HUDEP-2 (cell line): ENCODE results near the gene GNA15.
"Not testable (repeated sequence)": the region's sequence is repeated elsewhere in the genome, so short reads cannot be mapped to it uniquely, and the experiment has no call there.

Experiments used
- DNase-seq, 76 experiments: peaks; one replicate each; lab custom pipeline; 2025; ENCODE audit not compliant: unreplicated experiment in 76 of 76; lab: John Stamatoyannopoulos, UW

Gene GNA15

DNA sequence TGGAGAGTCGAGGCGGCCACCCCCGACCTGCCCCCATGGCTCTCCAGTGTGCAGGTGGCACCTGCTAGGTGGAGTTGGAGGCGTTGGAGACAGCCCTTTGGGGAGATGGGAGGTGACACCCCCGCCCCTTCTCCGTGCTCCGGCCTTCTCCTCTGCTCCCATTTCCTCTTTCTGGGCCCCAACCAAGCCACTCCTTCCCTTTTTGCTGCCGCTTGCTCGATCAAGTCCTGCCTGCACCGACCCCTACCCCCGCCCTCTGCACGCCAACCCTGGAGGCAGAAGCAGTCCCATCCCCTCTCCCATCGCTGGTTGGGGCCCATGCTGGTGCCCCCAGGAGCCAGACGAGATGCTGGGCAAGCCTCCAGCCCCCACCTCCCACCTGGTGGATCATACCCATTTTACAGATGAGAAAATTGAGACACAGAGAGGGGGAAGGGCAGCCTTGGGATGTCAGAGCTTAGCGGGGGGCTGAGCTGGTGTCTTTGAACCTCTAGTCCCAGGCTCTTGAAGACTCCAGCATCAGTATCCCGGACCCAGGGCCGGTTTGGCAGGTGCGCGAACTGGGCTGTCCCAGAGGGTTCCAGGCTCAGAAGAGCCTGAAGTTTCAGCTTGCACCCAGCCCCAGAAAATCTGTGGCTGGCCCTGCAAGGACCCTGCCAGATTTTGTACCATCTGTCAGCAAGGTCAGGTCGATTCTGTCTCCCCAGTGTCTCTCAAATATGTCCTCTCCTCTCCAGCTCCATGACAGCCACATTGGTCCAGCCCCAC lies 10.3 kb downstream of the GNA15 start:
- DNase-seq: no peak

DNA sequence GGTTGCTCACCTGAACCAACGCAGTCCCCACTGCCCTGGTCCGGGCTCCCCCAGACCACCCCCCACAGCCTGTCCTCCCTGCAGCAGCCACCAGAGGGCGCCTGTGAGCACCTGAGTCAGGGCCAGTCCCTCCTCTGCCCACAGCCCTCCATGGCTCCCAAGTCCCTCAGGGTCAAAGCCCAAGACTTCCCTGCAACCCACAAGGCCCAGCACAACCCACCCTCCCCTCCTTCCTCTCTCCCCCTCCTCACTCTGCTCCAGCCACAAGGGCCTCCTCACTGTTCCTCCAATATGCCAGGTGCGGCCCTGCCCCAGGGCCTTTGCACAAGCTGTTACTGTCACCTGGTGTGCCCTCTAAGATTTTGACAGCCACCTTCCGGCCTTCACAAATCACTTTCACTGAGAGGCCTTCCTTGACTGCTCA lies 10.9 kb downstream of the GNA15 start:
- DNase-seq: peak in 49 of 76 experiments; percentile 11 to 74 (median 45)

DNA sequence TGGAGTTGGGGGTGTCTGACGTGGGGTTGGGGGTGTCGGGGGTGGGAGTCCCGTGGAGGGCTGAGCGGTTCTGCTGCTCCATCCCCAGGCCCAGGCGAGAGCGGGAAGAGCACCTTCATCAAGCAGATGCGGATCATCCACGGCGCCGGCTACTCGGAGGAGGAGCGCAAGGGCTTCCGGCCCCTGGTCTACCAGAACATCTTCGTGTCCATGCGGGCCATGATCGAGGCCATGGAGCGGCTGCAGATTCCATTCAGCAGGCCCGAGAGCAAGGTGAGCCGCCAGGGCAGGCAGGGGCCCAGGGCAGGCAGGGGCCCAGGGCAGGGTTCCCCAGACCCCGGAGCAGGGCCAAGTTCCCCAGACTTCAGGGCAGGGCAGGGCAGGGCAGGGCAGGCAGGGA lies 12.7 kb downstream of the GNA15 start:
- DNase-seq: no peak

DNA sequence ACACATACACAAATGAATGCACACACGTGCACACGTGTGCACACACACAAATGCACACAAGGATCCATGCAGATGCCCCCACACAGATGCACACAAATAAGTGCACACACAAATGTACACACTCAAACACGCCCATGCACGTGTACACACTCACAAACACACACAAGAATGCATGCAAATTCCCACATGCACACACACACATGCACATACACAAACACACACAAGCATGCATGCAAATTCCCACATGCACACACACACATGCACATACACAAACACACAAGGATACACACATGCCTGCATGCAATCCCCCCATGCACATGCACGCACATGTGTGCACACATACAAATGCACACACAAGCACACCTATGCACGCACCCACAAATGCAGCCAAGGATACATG lies 13.3 kb downstream of the GNA15 start:
- no peak for DNase-seq

DNA sequence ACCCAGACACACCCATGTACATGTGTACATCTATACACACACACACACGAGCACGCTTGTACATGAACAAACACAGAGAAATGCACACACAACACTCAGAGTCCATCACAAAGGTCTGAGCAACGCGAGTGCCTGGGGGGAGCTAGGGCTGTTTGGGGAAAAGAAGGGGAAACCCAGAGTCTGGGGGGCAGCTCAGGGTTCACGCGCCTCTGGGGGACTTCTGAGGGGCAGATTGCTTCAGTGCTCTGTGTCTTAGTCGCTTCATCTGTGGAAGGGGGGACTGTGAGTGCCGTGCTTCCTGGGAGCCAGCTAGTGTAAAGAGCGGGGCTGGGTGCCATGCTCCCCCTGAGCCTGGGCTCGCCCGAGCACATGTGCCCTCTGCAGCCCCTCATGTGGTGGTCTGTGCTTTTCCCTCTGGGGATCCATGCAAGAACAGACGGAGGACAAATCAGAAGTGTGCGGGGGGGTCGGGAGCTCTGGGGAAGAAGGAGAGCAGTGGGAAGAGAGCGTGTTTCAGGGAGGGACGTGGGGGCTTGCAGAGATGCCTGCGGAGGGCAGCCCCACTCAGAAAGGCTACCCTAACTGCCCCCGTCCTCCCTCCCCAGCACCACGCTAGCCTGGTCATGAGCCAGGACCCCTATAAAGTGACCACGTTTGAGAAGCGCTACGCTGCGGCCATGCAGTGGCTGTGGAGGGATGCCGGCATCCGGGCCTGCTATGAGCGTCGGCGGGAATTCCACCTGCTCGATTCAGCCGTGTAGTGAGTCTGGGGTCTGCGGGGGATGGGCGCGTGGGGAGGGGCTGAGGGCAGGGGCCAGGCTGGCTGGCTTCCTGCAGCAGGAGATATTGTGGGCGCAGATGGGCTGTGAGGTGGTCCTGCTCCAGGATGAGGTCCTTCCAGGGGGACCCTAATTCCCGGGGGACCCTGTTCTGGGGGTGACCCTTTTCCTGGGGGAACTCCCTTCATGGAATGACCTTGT lies 14.0 kb downstream of the GNA15 start:
- DNase-seq: no peak

GRCh38 chr19:3150739-3151329 lies 15.0 kb downstream of the GNA15 start:
- DNase-seq: no peak

DNA sequence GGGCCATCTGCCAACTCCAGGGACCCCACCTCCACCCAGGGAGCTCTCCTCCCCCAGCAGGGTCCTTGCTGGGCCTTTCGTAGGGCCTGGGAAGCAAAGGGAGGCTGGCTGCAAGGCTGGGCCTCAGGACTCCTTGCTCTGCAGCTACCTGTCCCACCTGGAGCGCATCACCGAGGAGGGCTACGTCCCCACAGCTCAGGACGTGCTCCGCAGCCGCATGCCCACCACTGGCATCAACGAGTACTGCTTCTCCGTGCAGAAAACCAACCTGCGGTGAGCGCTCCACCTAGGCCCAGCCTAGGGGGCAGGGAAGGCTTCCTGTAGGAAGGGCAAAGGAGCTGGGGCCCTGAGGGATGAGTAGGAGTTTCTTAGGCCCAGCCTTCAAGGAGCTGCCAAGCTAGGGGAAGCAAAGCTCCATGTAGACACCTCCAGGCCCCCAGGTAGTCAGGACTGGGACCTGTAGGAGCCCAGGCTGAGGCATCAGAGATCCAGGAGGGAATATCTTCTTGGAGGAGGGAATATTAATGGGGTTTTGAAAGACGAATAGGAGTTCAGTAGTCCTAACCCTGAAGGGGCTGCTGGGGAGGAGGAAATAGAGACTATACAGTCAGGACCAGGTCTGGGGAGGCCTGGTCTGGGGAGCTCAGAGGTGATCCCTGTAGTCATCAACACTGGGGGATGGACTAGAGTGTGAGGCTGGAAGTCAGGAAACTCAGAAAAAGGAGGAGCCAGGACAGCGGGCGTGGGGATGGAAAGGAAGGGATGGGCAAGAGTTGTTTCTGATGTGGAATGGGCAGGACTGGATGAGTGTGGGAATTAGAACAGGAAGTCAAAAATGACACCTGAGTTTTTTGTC lies 16.0 kb downstream of the GNA15 start:
- no peak for DNase-seq

- DNase-seq: no peak
Measured at GRCh38 chr19:3152419-3152780, 16.6 kb downstream of the GNA15 start.

DNA sequence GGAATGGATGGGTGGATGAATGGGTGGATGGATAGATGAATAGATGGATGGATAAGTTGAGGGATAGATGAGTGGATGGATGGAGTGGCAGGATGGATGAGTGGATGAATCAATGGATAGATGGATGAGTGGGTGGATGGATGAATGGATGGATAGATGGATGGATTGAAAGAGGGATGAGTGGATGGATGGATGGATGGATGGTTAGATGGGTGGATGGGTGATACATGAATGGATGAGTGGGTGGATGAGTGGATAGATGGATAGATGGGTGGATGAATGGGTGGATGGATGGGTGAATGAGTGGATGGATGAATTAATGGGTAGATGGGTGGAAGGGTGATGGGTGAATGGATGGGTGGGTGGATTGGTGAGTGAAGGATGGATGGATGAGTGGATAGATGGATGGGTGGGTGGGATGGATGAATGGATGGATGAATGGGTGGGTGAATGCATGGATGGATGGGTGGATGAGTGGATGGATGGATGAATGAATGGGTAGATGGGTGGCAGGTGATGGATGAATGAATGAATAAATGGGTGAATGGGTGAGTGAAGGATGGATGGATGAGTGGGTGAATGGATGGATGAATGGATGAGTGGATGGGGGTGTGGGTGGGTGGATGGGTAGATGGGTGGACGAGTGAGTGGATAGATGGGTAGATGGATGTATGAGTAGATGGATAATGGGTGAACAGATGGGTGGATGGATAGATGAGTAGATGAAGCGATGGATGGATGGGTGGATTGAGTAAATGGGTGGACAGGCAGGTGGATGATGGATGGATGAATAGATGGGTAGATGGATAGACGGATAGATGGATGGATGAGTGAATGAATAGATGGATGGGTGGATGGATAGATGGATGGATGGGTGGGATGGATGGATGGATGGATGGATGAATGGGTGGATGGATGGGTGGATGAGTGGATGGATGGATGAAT lies 17.7 kb downstream of the GNA15 start:
- DNase-seq: no peak

- DNase-seq: not testable (repeated sequence)
Measured at GRCh38 chr19:3154447-3154846, 18.6 kb downstream of the GNA15 start.

DNA sequence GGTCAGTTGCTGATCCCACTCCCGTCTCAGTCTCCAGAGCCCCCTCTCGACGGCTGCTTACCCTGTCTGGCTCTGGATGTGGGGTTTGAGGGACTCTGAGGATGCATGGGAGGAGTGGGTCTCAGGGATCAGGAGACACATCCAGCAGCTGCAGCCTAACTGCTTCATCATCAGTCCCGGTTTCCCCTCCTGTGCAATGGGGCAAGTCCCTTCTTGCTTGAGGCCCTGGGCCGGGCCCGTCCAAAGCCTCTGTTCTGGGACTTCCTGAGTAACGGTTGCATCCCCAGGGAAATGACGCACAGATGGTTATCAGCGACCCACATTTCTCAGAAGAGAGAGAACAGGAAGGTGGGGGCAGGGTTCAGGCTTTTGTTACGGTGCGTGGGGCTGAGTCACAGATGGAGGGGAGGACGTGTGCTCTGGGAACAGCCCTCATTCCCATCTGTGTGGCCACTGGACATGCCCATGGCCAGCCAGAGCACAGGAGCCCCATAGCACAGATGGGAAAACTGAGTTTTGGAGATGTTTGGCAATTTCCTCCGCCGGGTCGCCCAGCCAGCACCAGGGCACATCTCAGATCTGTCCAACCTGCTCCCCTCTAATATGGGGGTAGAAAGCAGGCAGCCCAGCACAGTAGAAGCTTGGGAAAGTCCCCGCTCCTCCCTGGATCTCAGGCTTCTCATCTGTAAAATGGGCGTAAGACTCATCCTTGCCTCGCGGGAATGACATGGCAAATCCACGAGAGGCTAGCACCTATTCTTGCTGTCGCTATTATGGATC lies 19.3 kb downstream of the GNA15 start:
- DNase-seq: peak in 66 of 76 experiments; percentile 26 to 87 (median 68)

- DNase-seq: no peak
Measured at GRCh38 chr19:3157096-3157845, 21.4 kb downstream of the GNA15 start.

GRCh38 chr19:3159565-3159964 lies 23.7 kb downstream of the GNA15 start:
- no peak for DNase-seq

GRCh38 chr19:3160219-3160618 lies 24.4 kb downstream of the GNA15 start:
- no peak for DNase-seq

DNA sequence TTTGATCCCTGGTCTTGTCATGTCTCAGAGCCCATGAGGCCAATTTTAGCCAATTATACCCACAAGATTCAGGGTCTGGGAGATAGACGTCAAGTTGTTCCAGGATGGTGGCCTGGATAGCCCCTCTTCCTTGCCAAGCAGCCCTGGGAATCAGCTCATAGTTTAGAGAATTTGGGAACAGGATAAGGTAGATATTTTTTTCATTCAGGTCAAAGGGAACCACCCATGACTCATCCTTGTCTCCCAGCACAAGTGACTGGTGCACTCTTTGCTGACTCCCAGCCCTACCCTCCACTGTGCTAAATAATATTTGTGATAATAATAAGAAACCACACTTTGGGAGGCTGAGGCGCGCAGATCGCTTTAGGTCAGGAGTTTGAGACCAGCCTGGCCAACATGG lies 25.6 kb downstream of the GNA15 start:
- DNase-seq: no peak

DNA sequence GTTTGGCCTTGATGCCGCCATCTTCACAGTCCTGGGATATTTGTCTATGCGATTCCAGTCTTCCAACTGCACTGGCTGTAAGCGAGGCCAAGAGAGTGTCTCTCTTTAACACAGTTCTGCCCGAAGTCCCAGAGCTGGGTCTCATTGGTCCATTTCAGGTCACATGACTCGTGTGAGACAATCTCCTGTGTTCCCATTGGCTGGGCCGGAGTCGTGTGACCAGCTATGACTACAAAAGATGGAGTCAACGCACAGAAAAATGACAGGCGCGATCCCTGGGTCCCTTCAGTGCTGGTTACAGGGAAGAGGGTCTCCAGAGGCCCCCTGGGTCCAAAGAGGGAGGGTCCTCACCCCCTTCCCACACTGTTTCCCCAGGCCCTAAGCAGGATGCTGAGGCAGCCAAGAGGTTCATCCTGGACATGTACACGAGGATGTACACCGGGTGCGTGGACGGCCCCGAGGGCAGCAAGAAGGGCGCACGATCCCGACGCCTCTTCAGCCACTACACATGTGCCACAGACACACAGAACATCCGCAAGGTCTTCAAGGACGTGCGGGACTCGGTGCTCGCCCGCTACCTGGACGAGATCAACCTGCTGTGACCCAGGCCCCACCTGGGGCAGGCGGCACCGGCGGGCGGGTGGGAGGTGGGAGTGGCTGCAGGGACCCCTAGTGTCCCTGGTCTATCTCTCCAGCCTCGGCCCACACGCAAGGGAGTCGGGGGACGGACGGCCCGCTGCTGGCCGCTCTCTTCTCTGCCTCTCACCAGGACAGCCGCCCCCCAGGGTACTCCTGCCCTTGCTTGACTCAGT lies 26.8 kb downstream of the GNA15 start:
- peak in 11 of 76 experiments; percentile 9 to 47 (median 14) for DNase-seq
